ENCODE data around the gene CRYGA.

CRYGA gene

GRCh38 chr2:208183972-208184705 is 20.8 kb upstream of the CRYGA start:
- ChIA-PET CTCF (interaction anchor here (0.6 kb wide), 1 partner anchor 112 kb away, joined by 4 read pairs; no protein-coding TSS in a partner anchor), POLR2A (ENCODE audit: low non-redundant PET) (no interaction called here)
- no peak for TF ChIP-seq CTCF (conservative IDR thresholded peaks at IDR 0.05; ENCODE audit: low read depth)
- H3K27ac ChIP-seq = no peak overlapping the region
- DNase-seq (ENCODE audit: low spot score) = no peak

GRCh38 chr2:208183526-208183925 is 20.1 kb upstream of the CRYGA start:
- TF ChIP-seq CTCF (conservative IDR thresholded peaks at IDR 0.05; ENCODE audit: low read depth) = no peak
- H3K27ac ChIP-seq = no peak overlapping the region
- ChIA-PET CTCF (interaction anchor here (0.6 kb wide), 1 partner anchor 111 kb away, joined by 4 read pairs; no protein-coding TSS in a partner anchor), POLR2A (ENCODE audit: low non-redundant PET) (no interaction called here)
- no peak for DNase-seq (ENCODE audit: low spot score)

GRCh38 chr2:208182835-208183234 is 19.4 kb upstream of the CRYGA start:
- CTCF ChIA-PET = interaction anchor here (0.5 to 0.7 kb wide), 2 partner anchors 73 to 1701 kb away, joined by 3 to 4 read pairs; no protein-coding TSS in a partner anchor
- no peak for TF ChIP-seq CTCF (conservative IDR thresholded peaks at IDR 0.05; ENCODE audit: low read depth)
- no peak overlapping the region for H3K27ac ChIP-seq
- no peak for DNase-seq (ENCODE audit: low spot score)
- POLR2A ChIA-PET (ENCODE audit: low non-redundant PET) = no interaction called here

- no peak for DNase-seq (ENCODE audit: low spot score)
- TF ChIP-seq CTCF (conservative IDR thresholded peaks at IDR 0.05; ENCODE audit: low read depth) = no peak
- ChIA-PET POLR2A (ENCODE audit: low non-redundant PET) (no interaction called here), CTCF (interaction anchor here (1.1 kb wide), 1 partner anchor 75 kb away, joined by 4 read pairs; no protein-coding TSS in a partner anchor)
- no peak overlapping the region for H3K27ac ChIP-seq
These were observed 15.7 kb upstream of the CRYGA start for GRCh38 chr2:208179028-208179609.

GRCh38 chr2:208175840-208176153 is 12.4 kb upstream of the CRYGA start:
- TF ChIP-seq CTCF (conservative IDR thresholded peaks at IDR 0.05; ENCODE audit: low read depth) = no peak
- ChIA-PET CTCF (interaction anchor here (0.6 to 2.4 kb wide), 6 partner anchors 11 to 79 kb away, joined by 3 to 22 read pairs (median 4); partner anchors contain the start of gene IDH1), POLR2A (ENCODE audit: low non-redundant PET) (no interaction called here)
- H3K27ac ChIP-seq = no peak overlapping the region
- DNase-seq (ENCODE audit: low spot score) = no peak

- POLR2A ChIA-PET (ENCODE audit: low non-redundant PET) = no interaction called here
- no peak overlapping the region for H3K27ac ChIP-seq
- TF ChIP-seq CTCF (conservative IDR thresholded peaks at IDR 0.05; ENCODE audit: low read depth) = peak; percentile 92
- CTCF ChIA-PET = interaction anchor here (0.6 to 2.4 kb wide), 13 partner anchors 10 to 1757 kb away, joined by 3 to 22 read pairs (median 3); partner anchors contain the start of gene IDH1
- peak; percentile 78 for DNase-seq (ENCODE audit: low spot score)
These were observed 11.9 kb upstream of the CRYGA start for GRCh38 chr2:208175069-208175839.
